Stimulated activated CD4-positive, alpha-beta T cell treated with anti-CD3 and anti-CD28 coated beads, Interleukin-4, amount 100 ng/mL, for 24 hours (primary cell): ENCODE results near the gene GAGE13.
"Not testable (repeated sequence)": the region's sequence is repeated elsewhere in the genome, so short reads cannot be mapped to it uniquely, and the experiment has no call there.

Source experiments
- DNase-seq: peaks from one replicate; pipeline ENCODE4 v3.0.0-alpha.2; 2020

The GAGE13 gene

DNA sequence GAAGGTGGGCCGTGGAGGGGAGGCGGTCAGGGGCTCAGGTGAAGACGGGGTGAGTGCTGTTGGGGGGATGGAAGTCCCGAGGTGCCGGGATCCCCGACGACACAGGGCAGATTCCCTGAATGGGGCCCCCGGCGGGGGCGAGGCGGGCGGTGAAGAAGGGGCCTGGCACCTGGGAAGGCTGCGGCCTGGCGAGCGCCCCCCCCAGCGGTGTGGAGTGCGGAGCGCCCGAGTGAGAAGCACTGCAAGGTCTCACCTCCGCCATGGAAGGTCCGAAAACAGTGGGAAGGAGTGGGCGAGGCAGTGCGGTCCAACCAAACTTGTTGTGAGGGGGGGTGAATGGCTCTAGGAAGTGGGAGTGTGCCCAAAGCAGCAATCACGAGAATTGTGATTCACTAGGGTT is 10.1 kb downstream of the GAGE13 start:
- not testable (repeated sequence) for DNase-seq

DNA sequence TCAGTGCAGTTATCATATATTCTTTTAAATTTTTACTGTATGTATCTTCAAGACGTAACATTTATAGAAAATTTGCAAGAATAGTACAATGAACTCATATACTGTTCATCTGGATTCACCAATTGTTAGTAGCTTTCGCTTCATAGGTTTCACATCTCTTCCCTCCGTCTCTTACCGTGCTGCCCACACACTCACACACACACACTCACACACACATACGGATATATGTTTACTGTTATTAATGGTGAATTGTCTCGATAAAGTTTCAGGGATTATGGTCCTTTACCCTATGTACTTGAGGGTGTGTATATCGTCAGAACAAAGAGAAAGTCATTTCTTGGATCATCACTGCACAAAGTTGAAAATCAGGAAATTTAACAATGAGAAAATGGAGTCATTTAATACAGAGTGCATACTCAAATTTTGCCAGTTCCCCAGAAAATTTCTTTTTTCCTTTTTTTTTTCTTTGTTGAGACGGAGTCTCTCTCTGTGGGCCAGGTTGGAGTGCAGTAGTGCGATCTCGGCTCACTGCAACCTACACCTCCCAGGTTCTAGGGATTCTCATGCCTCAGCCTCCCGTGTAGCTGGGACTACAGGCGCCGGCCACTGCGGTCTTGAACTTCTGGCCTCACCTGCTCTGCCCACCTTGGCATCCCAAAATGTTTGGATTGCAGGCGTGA is 13.3 kb downstream of the GAGE13 start:
- DNase-seq = not testable (repeated sequence)

DNA sequence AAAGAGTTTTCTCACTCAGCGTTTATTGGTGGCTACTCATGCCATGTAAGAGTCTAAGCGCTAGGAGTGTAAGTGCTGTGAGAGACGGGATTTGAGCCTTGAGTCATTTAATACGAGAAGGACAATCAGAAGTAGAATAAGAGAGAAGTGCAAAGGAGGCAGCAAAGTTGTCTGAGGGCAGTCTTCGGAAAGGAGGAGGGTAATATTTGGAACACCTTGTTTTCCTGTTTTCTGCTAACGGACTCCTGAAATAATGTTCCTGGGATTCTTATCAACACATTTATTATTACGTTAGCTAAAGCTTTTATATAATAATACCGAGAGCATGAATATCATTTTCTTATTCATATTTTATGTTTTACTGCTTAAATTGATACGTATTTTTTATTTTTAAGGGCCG is 14.0 kb downstream of the GAGE13 start:
- DNase-seq = not testable (repeated sequence)

DNA sequence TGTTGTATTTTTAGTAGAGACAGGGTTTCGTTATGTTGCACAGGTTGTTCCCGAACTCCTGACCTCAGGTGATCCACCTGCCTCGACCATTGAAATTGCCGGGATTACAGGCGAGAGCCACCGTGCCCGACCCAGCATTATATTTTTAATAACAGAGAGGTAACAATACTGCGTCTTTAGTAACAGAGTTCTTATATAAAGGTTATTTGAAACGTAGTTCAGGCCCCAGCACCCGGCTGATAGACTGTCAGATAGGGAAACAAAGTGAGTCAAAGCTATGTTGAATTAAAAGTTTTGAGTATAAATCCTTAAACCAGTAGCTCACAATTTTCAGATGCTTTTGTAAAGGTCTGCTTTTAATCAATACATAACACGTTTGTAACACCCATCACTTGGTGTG is 14.8 kb downstream of the GAGE13 start:
- DNase-seq = not testable (repeated sequence)
